ENCODE data around the gene GPR162.

Gene GPR162

DNA sequence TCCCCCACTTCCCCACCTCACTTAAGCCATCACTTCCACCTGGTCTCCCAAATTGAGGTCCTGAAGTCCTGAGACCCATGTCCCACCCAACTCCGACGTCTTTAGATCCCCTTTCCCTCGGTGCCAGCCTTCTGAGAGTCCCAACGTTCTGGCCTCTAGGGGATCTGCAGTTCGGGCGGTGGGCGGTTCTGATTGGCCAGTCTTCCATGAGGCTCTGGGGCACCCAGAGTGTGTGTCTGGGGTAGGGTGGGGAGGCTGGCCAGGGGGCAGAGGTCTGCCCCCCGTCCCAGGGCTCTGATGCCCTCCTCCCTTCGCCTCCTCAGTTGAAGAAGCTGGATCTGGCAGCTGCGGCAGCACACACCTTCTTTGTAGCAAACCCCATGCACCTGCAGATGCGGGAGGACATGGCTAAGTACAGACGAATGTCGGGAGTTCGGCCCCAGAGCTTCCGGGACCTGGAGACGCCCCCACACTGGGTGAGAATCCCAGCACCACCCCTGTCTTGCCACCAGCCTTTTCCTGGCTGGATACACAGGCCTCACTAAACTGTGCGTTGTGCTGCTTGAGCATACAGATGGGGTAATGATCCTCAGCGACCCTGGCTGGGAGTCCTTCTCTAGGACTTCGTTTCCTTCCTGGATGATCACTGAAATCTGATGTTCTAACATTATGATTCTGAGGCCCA lies 8.1 kb downstream of the GPR162 start:
- DNase-seq (ENCODE audit: low read depth): no peak
- TF ChIP-seq, protein P1, sequence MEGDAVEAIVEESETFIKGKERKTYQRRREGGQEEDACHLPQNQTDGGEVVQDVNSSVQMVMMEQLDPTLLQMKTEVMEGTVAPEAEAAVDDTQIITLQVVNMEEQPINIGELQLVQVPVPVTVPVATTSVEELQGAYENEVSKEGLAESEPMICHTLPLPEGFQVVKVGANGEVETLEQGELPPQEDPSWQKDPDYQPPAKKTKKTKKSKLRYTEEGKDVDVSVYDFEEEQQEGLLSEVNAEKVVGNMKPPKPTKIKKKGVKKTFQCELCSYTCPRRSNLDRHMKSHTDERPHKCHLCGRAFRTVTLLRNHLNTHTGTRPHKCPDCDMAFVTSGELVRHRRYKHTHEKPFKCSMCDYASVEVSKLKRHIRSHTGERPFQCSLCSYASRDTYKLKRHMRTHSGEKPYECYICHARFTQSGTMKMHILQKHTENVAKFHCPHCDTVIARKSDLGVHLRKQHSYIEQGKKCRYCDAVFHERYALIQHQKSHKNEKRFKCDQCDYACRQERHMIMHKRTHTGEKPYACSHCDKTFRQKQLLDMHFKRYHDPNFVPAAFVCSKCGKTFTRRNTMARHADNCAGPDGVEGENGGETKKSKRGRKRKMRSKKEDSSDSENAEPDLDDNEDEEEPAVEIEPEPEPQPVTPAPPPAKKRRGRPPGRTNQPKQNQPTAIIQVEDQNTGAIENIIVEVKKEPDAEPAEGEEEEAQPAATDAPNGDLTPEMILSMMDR (IDR thresholded peaks at IDR 0.05; ENCODE audit: control insufficient read depth, insufficient read depth, low read depth, low read length, missing control alignments): peak; percentile 48
- peak overlapping the region; percentile 53 for H3K4me3 ChIP-seq (ENCODE audit: control insufficient read depth, low read depth, low read length)

DNA sequence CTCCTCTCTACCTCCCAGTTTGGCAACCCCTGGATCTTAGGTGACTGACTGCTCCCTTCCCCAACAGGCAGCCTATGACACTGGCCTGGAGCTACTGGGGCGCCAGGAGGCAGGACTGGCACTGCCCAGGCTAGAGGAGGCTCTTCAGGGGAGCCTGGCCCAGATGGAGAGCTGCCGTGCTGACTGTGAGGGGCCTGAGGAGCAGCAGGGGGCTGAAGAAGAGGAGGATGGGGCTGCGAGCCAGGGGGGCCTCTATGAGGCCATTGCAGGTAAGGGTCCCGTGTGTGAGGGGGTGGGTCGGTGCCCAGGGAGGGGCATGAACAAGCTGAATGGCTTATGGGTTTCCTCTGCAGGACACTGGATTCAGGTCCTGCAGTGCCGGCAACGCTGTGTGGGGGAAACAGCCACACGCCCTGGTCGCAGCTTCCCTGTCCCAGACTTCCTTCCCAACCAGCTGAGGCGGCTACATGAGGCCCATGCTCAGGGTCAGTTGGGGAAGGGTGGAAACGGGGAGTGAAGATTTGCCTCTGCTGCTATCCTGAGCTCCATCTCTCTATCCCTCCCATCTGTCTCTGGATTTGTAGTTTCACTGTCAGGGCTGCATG lies 8.8 kb downstream of the GPR162 start:
- TF ChIP-seq, protein P1 (IDR thresholded peaks at IDR 0.05; ENCODE audit: control insufficient read depth, insufficient read depth, low read depth, low read length, missing control alignments): no peak
- peak overlapping the region; percentile 53; the same call in 1 of the 2 replicates for H3K4me3 ChIP-seq (ENCODE audit: control insufficient read depth, low read depth, low read length)
- no peak for DNase-seq (ENCODE audit: low read depth)

DNA sequence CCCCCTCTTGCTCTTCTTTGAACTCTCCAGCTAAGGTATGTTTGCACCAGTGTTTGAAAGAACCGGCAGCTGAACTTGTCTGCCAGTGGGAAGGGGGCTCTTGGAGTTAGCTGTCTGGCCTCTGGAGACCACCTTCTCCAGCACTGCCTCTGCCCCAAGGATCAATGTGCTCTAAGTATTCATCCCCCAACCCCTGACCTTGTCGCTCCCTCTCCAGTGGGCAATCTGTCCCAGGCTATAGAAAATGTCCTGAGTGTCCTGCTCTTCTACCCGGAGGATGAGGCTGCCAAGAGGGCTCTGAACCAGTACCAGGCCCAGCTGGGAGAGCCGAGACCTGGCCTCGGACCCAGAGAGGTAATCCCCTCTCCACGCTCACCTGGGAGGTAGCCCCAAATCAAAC lies 9.4 kb downstream of the GPR162 start:
- DNase-seq (ENCODE audit: low read depth): no peak
- TF ChIP-seq, protein P1 (IDR thresholded peaks at IDR 0.05; ENCODE audit: control insufficient read depth, insufficient read depth, low read depth, low read length, missing control alignments): no peak
- H3K4me3 ChIP-seq (ENCODE audit: control insufficient read depth, low read depth, low read length): no peak overlapping the region

DNA sequence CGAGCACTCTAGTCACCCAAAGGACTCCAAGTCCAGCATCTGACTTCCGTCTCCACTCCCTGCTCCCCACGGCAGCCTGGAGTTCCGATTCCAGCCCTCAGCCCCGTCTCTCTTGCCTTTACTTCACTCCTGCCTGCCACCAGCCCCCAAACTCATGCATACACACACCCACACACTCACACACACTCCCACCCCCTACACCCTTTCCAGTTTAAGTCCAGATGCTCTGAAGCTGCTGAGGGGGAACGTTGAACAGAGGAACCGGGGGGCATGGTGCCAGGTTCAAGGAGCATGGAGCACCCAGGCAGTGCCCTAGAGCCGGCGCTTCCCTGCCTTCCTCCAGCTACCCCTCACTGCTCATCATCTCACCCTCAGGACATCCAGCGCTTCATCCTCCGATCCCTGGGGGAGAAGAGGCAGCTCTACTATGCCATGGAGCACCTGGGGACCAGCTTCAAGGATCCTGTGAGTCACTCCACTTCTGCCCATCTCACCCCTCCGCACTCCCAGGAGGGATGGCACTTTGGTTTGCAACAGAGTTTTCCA lies 9.9 kb downstream of the GPR162 start:
- H3K4me3 ChIP-seq (ENCODE audit: control insufficient read depth, low read depth, low read length): no peak overlapping the region
- TF ChIP-seq, protein P1 (IDR thresholded peaks at IDR 0.05; ENCODE audit: control insufficient read depth, insufficient read depth, low read depth, low read length, missing control alignments): no peak
- no peak for DNase-seq (ENCODE audit: low read depth)

DNA sequence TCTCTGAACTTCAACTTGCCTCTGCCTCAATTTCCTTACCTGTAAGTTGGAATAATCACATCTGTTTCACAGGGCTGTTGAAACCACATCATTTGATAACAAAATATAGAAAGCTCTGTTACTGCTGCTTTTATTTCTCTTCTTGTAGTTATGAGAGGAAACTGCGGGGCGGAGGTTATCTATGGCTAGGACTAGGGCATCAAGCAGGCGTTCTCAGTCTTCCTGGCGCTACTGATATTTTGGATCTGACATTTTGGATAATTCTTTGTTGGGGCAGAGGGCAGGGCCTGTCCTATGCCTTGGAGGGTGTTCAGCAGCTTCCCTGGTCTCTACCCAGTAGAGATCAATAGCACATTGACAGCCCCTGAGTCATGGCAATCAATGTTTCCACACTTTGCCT lies 10.5 kb downstream of the GPR162 start:
- DNase-seq (ENCODE audit: low read depth): no peak
- H3K4me3 ChIP-seq (ENCODE audit: control insufficient read depth, low read depth, low read length): no peak overlapping the region
- TF ChIP-seq, protein P1 (IDR thresholded peaks at IDR 0.05; ENCODE audit: control insufficient read depth, insufficient read depth, low read depth, low read length, missing control alignments): no peak

DNA sequence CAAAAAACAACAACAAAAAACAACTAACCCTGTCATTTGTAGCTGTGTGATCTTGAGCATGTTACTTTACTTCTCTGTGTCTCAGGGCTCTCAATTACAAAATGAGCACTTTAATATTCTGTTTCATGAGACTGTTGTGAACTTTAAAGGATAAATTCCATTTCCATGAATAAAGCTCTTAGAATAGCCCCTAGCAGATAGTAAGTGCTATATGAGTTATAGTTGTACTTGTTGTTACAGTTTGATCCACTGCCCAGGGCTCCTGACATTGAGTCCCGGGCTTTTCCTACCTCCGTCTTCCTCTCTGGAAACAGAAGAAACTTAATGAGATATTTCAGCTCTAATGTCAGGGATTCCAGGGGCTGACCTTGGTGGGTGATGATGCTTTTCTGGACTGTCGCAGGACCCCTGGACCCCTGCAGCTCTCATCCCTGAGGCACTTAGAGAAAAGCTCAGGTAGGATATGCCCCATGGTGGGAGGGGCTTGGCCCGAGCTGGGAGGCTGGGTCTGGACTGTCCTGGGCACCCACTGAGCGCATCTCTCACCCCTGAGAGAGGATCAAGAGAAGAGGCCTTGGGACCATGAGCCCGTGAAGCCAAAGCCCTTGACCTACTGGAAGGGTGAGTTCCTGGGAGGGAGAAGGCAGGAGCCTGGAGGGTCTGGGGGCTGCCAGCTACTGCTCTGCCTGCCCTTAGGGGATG lies 11.7 kb downstream of the GPR162 start:
- DNase-seq (ENCODE audit: low read depth): no peak
- H3K4me3 ChIP-seq (ENCODE audit: control insufficient read depth, low read depth, low read length): no peak overlapping the region
- TF ChIP-seq, protein P1 (IDR thresholded peaks at IDR 0.05; ENCODE audit: control insufficient read depth, insufficient read depth, low read depth, low read length, missing control alignments): no peak
